Type B pancreatic cell (in vitro differentiated cells): Measurements from ENCODE around the gene ABTB1. TPM values are rescaled to one million over a fixed set of nuclear protein-coding genes. Genes with fewer than 3 reads are reported as not detected.

ENCODE experiments used
- DNase-seq: peaks from one replicate; pipeline ENCODE4 v3.0.0; 2021; ENCODE audit warnings: mixed read lengths; ENCODE audit not compliant: unreplicated experiment; ENCODE audit errors: extremely low spot score
- H3K27ac Mint-ChIP-seq: 2 replicates; pipeline ENCODE4 v1.8.0; 2021; ENCODE audit warnings: mild to moderate bottlenecking, mixed read lengths
- H3K27me3 Mint-ChIP-seq: 2 replicates; pipeline ENCODE4 v1.8.0; 2021; ENCODE audit warnings: mixed read lengths
- H3K36me3 Mint-ChIP-seq: 2 replicates; pipeline ENCODE4 v1.8.0; 2021; ENCODE audit warnings: mixed read lengths
- H3K4me1 Mint-ChIP-seq: one replicate; pipeline ENCODE4 v1.8.0; 2021; ENCODE audit warnings: mixed read lengths; ENCODE audit not compliant: unreplicated experiment
- H3K4me3 Mint-ChIP-seq: 2 replicates; pipeline ENCODE4 v1.8.0; 2021; ENCODE audit warnings: mild to moderate bottlenecking, mixed read lengths
- H3K9me3 Mint-ChIP-seq: 2 replicates; pipeline ENCODE4 v1.8.0; 2021; ENCODE audit warnings: mixed read lengths
- total RNA-seq: library from RNA; stranded (reverse); gene quantifications from 2 replicates; pipeline ENCODE4 v1.2.1, GENCODE V29; 2021; ENCODE audit warnings: low replicate concordance
- TF ChIP-seq, protein P1 (sequence below): fragments of 200-600 bp; sonication (generic); conservative IDR thresholded peaks from 2 replicates; pipeline ENCODE4 v1.5.0; 2021; ENCODE audit warnings: antibody characterized with exemption, mild to moderate bottlenecking

ABTB1 gene
- total RNA-seq, 1 donor from 2014 or later, result 17.8 TPM

GRCh38 chr3:127674790-127675189, 2.0 kb downstream of the ABTB1 start:
- H3K27me3 Mint-ChIP-seq, result peaks cover 5% of the 10 kb centered on the region
- H3K36me3 Mint-ChIP-seq, result no peaks in the 10 kb centered on the region
- no peaks in the 10 kb centered on the region for H3K9me3 Mint-ChIP-seq
- H3K4me1 Mint-ChIP-seq, result peaks cover 4% of the 10 kb centered on the region
- TF ChIP-seq, protein P1, sequence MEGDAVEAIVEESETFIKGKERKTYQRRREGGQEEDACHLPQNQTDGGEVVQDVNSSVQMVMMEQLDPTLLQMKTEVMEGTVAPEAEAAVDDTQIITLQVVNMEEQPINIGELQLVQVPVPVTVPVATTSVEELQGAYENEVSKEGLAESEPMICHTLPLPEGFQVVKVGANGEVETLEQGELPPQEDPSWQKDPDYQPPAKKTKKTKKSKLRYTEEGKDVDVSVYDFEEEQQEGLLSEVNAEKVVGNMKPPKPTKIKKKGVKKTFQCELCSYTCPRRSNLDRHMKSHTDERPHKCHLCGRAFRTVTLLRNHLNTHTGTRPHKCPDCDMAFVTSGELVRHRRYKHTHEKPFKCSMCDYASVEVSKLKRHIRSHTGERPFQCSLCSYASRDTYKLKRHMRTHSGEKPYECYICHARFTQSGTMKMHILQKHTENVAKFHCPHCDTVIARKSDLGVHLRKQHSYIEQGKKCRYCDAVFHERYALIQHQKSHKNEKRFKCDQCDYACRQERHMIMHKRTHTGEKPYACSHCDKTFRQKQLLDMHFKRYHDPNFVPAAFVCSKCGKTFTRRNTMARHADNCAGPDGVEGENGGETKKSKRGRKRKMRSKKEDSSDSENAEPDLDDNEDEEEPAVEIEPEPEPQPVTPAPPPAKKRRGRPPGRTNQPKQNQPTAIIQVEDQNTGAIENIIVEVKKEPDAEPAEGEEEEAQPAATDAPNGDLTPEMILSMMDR, result no peak
- peak overlapping the region; percentile 59 for H3K4me3 Mint-ChIP-seq
- peak overlapping the region; percentile 42 for H3K27ac Mint-ChIP-seq
- peak; percentile 53 for DNase-seq

DNA sequence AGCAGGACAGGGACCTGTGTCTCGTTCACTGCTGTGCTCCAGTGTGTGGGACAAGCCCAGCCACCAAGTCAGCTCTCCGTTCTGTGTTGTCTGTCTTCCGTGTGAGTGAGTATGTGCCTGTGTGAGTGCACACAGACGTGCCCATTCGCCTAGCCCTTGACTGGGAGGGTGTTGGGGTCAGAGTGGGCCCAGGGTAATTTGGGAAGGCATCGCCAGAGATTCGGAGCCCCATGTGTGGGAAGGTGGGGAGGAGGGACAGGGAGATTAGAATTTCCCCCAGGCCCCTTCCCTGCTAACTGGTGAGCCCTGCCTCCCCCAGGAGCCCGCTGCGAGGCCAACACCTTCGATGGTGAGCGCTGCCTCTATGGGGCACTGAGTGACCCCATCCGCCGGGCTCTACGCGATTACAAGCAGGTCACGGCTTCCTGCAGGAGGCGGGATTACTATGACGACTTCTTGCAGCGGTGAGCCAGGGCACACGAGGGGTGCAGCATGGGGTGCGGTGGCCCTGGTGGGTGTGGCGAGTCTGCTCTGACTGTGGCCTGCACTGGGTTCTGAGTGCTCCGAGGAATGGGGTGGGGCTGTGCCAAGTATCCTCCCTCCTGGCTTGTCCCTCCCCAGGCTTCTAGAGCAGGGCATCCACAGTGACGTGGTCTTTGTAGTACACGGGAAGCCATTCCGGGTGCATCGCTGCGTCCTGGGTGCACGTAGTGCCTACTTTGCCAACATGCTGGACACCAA, 3.1 kb downstream of the ABTB1 start:
- H3K27me3 Mint-ChIP-seq, result peaks cover 5% of the 10 kb centered on the region
- no peak overlapping the region for H3K27ac Mint-ChIP-seq
- TF ChIP-seq, protein P1, result no peak

DNA sequence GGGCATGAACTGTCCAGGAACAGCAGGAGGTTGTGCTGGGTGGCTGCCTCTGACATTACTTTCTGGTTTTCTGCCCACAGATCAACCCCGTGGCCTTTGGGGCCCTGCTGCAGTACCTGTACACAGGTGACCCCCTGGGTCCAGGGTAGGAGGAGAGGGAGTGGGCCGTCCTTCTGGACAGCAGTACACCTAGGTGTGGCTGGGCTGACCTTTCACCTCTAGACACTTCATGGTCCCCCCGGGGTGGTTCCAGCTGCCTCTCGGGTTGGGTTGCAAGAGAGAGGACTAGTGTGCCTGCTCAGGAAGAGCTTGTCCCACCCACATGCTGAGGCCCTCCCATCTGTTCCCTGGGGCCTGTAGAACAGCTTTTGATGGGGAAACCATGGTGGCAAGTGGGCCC, 3.7 kb downstream of the ABTB1 start:
- peaks cover 5% of the 10 kb centered on the region for H3K27me3 Mint-ChIP-seq

More for the DNA sequence above, 3.1 kb downstream of the ABTB1 start:
- DNase-seq, result peak; percentile 62
- Mint-ChIP-seq H3K4me1 (peaks cover 4% of the 10 kb centered on the region), H3K4me3 (peak overlapping the region; percentile 11), H3K9me3 (no peaks in the 10 kb centered on the region), H3K36me3 (no peaks in the 10 kb centered on the region)

DNA sequence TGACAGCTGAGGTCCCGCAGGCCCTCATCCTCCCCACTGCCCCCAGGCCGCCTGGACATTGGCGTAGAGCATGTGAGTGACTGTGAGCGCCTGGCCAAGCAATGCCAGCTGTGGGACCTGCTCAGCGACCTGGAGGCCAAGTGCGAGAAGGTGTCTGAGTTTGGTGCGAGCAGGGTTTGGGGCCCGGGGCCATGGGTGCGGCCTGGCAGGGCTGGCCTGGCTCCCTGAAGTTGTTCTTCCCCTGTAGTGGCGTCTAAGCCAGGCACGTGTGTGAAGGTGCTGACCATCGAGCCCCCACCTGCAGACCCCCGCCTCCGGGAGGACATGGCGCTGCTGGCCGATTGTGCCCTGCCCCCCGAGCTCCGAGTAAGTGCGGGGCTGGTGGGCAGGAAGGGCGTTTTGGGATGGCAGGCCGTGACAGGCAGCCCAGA, 4.2 kb downstream of the ABTB1 start:
- Mint-ChIP-seq H3K36me3 (no peaks in the 10 kb centered on the region), H3K9me3 (no peaks in the 10 kb centered on the region), H3K27ac (no peak overlapping the region), H3K4me3 (no peak overlapping the region), H3K4me1 (peaks cover 11% of the 10 kb centered on the region), H3K27me3 (peaks cover 5% of the 10 kb centered on the region)
- TF ChIP-seq, protein P1, result no peak
- no peak for DNase-seq

More for the DNA sequence above, 3.7 kb downstream of the ABTB1 start:
- TF ChIP-seq, protein P1, result no peak
- Mint-ChIP-seq H3K36me3 (no peaks in the 10 kb centered on the region), H3K4me1 (peaks cover 9% of the 10 kb centered on the region), H3K9me3 (no peaks in the 10 kb centered on the region), H3K27ac (no peak overlapping the region), H3K4me3 (no peak overlapping the region)
- peak; percentile 54 for DNase-seq

DNA sequence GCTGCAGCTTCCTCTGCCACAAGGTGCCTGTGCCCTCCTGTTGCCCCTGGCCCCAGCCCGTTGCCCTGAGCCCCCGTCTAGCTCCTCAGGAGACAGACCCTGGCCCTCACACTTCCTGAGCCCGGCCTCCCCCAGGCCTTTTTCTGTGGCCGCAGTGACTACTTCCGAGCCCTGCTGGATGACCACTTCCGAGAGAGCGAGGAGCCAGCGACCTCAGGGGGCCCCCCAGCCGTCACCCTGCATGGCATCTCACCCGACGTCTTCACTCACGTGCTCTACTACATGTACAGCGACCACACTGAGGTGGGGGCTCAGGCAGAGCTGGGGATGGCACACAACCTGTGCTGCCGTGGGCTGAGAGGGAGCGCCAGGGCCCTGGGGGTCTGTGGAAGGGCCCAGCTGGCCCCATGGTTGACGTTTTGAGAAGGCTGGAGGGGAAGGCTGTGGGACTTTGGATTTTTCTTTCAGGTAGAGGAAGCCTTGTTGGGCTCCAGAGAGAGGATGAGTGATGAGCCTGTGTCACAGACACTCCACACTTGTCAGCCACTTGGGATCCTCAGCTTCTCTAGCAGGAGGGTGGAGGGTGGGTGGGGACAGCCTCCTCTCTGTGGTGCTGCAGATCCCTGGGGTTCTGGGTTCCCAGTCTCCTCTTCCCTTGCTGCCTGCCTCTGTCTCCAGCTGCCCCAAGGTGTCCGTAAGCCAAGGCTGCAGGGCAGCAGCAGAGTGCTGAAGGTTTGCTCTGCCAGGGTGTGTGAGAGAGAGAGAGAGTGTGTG, 5.0 kb downstream of the ABTB1 start:
- peaks cover 17% of the 10 kb centered on the region for H3K4me1 Mint-ChIP-seq
- H3K27me3 Mint-ChIP-seq, result peaks cover 5% of the 10 kb centered on the region
- H3K27ac Mint-ChIP-seq, result no peak overlapping the region
- DNase-seq, result no peak
- H3K9me3 Mint-ChIP-seq, result no peaks in the 10 kb centered on the region
- TF ChIP-seq, protein P1, result no peak
- H3K36me3 Mint-ChIP-seq, result no peaks in the 10 kb centered on the region
- no peak overlapping the region for H3K4me3 Mint-ChIP-seq
